Activated T-cell treated with anti-CD3 and anti-CD28 coated beads for 1 hour (primary cell): ENCODE measurements around the gene TP53AIP1.

Experiments
- DNase-seq: peaks from one replicate; pipeline ENCODE4 v3.0.0-alpha.2; 2020; ENCODE audit warnings: low read depth

TP53AIP1 gene

GRCh38 chr11:128942817-128943427 is at the start of gene TP53AIP1:
TP53AIP1 (minus strand) TSS chr11:128942871; CDS start chr11:128937818, 5,053 bp downstream.
- no peak for DNase-seq

GRCh38 chr11:128988242-128988970 is 45.7 kb upstream of the TP53AIP1 start:
- no peak for DNase-seq

- DNase-seq: no peak
Measured at GRCh38 chr11:128985880-128986279, 43.2 kb upstream of the TP53AIP1 start.

- DNase-seq: no peak
Measured at GRCh38 chr11:128983023-128983422, 40.4 kb upstream of the TP53AIP1 start.

GRCh38 chr11:128981254-128981653 is 38.6 kb upstream of the TP53AIP1 start:
- no peak for DNase-seq

GRCh38 chr11:128970598-128971190 is 28.0 kb upstream of the TP53AIP1 start:
- DNase-seq: no peak

- no peak for DNase-seq
Measured at GRCh38 chr11:128968916-128969315, 26.2 kb upstream of the TP53AIP1 start.

- no peak for DNase-seq
Measured at GRCh38 chr11:128967578-128967977, 24.9 kb upstream of the TP53AIP1 start.

GRCh38 chr11:128965485-128965884 is 22.8 kb upstream of the TP53AIP1 start:
- no peak for DNase-seq

GRCh38 chr11:128964463-128964930 is 21.8 kb upstream of the TP53AIP1 start:
- no peak for DNase-seq

- DNase-seq: no peak
Measured at GRCh38 chr11:128963744-128964325, 21.2 kb upstream of the TP53AIP1 start.

GRCh38 chr11:128962896-128963295 is 20.2 kb upstream of the TP53AIP1 start:
- no peak for DNase-seq

GRCh38 chr11:128961645-128962044 is 19.0 kb upstream of the TP53AIP1 start:
- no peak for DNase-seq

GRCh38 chr11:128957202-128957482 is 14.5 kb upstream of the TP53AIP1 start:
- DNase-seq: no peak

- no peak for DNase-seq
Measured at GRCh38 chr11:128956401-128957201, 13.9 kb upstream of the TP53AIP1 start.

- DNase-seq: no peak
Measured at GRCh38 chr11:128955636-128956035, 13.0 kb upstream of the TP53AIP1 start.

GRCh38 chr11:128953151-128953550 is 10.5 kb upstream of the TP53AIP1 start:
- DNase-seq: no peak

GRCh38 chr11:128949791-128950454 is 7.3 kb upstream of the TP53AIP1 start:
- DNase-seq: no peak

- no peak for DNase-seq
Measured at GRCh38 chr11:128948583-128948982, 5.9 kb upstream of the TP53AIP1 start.

GRCh38 chr11:128947773-128948172 is 5.1 kb upstream of the TP53AIP1 start:
- no peak for DNase-seq

GRCh38 chr11:128946648-128947047 is 4.0 kb upstream of the TP53AIP1 start:
- DNase-seq: no peak
